ENCODE results near the gene RBM25. TPM values are rescaled to one million over a fixed set of nuclear protein-coding genes. Genes with fewer than 3 reads are reported as not detected.

Gene RBM25
- total RNA-seq, result 108 TPM

DNA sequence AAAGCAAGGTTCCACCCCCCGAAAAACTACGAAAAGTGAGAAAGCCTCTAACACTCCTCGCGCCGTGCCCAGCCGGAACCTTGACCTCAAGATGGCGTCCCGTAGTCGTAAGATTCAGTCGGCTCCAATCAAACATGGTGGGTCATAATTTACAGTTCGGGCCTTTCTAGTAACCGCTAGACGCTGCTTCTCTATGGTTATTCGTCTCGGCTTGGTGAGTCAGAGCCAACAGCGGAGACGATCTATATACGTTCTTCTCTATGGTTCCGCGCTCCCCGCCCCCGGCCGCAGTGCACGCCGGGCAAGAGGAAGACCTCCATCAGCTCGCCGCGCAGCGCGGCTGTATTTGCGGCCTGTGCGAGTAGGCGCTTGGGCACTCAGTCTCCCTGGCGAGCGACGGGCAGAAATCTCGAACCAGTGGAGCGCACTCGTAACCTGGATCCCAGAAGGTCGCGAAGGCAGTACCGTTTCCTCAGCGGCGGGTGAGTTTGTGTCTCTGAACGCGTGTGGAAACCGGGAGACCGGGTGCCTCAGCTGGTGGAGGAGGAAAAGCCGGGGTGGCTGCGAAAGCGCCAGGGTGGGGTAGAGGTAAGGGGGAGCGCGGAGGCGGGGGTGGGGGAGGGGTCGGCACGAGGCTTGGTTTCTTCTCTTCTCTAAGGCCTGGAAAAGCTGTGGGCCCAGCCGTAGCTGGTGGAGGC, at the start of gene RBM25:
Gene RBM25 (plus strand): TSS at position 311 of the 698 bp plus-strand sequence. CDS start 13,108 bp downstream, outside the sequence.

DNA sequence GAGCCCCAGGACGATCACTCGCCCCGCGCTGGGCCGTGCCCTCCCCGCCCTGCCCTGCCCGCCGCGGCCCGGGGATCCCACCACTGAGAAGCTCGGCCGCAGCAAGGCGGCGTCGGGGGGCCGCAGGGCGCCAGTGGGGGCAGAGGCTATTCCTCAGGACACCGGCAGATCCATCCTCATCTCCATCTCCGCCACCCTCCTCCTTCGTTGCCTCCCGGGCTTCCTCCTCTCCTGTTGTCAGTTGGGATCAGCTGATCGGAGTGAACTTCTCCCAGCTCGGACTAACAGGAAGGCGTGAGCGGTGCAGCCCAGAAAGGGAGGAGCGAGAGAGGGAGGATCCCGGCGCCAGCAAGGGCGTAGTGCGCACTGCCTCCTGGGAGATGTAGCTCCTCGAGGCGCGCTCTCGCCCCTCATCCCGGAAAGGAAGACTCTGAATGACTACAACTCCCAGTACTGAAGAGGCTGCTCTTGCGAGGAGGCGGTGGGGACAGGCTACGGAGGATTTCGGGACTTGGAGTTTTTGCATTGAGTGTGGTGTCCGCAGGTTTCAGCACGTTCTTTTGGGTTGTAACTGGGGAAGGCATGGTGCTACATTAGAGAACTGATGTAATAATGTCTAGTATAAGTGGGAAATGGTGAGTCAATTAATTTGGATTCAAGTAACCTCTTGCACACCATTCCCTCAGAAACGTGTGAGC, 31.3 kb upstream of the RBM25 start, which contains the start of gene ZFYVE1:
Gene ZFYVE1 (minus strand): TSS at position 262 of the 698 bp plus-strand sequence. CDS start 2,598 bp downstream, outside the sequence.

DNA sequence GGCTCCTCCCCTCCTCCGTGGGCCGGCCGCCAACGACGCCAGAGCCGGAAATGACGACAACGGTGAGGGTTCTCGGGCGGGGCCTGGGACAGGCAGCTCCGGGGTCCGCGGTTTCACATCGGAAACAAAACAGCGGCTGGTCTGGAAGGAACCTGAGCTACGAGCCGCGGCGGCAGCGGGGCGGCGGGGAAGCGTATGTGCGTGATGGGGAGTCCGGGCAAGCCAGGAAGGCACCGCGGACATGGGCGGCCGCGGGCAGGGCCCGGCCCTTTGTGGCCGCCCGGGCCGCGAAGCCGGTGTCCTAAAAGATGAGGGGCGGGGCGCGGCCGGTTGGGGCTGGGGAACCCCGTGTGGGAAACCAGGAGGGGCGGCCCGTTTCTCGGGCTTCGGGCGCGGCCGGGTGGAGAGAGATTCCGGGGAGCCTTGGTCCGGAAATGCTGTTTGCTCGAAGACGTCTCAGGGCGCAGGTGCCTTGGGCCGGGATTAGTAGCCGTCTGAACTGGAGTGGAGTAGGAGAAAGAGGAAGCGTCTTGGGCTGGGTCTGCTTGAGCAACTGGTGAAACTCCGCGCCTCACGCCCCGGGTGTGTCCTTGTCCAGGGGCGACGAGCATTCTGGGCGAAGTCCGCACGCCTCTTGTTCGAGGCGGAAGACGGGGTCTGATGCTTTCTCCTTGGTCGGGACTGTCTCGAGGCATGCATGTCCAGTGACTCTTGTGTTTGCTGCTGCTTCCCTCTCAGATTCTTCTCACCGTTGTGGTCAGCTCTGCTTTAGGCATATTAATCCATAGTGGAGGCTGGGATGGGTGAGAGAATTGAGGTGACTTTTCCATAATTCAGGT, 78.3 kb downstream of the RBM25 start, which contains the start of gene PSEN1:
Gene PSEN1 (plus strand): TSS at position 121 of the 839 bp plus-strand sequence. CDS start 11,513 bp downstream, outside the sequence.

Other genes starting within 250 kb of the RBM25 start
- 34.4 TPM for gene DPF3, start 164.4 kb upstream of the RBM25 start, total RNA-seq
- 11.3 TPM for gene DCAF4, start 132.1 kb upstream of the RBM25 start, total RNA-seq
- 23.7 TPM for gene ZFYVE1, start 31.4 kb upstream of the RBM25 start, total RNA-seq
- gene PSEN1, start 78.0 kb downstream of the RBM25 start, total RNA-seq, result 67.2 TPM
- gene PAPLN, start 179.0 kb downstream of the RBM25 start, total RNA-seq, result 7.0 TPM